Fibroblast of lung (primary cell): ENCODE data around the gene LRRC55.

Experiments used
- CTCF ChIP-seq, 2 donors: IDR thresholded peaks in 1 of 2; conservative IDR thresholded peaks in 1 of 2; 1 replicate in 1 of 2; 2 replicates in 1 of 2; pipeline ENCODE4 v1.5.1; 2011 to 2012; ENCODE audit warnings: low read length in 2 of 2, control low read depth in 1 of 2, inconsistent platforms in 1 of 2, low read depth in 1 of 2, mild to moderate bottlenecking in 1 of 2
- EZH2 ChIP-seq: IDR thresholded peaks from 2 replicates; pipeline ENCODE4 v1.5.1; 2012; ENCODE audit warnings: low read length, control low read depth, mild to moderate bottlenecking; ENCODE audit errors: missing control alignments

GRCh38 chr11:57230791-57231538, 49.2 kb downstream of the LRRC55 start:
- no peak for TF ChIP-seq CTCF (conservative IDR thresholded peaks at IDR 0.05 in 1 of 2, IDR thresholded peaks at IDR 0.05 in 1 of 2; ENCODE audit: low read depth in 1 of 2, low read length in 2 of 2)
- no peak for TF ChIP-seq EZH2
